Liver (tissue), 9 donors: ENCODE data around the gene NET1. TPM values are rescaled to one million over a fixed set of nuclear protein-coding genes. Genes with fewer than 3 reads are reported as not detected.

ENCODE experiments used
- DNase-seq: peaks from one replicate; pipeline ENCODE4 v3.0.0-alpha.2; 2017; ENCODE audit warnings: low spot score
- H3K27ac ChIP-seq, 2 donors: one replicate each; pipeline ENCODE4 v1.7.0; 2013; ENCODE audit warnings: inconsistent platforms in 2 of 2, low read length in 2 of 2, control low read depth in 1 of 2, low read depth in 1 of 2, mild to moderate bottlenecking in 1 of 2
- H3K27me3 ChIP-seq, 4 donors: one replicate each; pipeline versions ENCODE4 v1.6.1 to v1.7.0; 2013; ENCODE audit warnings: low read length in 3 of 4, inconsistent platforms in 1 of 4, mild to moderate bottlenecking in 1 of 4, moderate library complexity in 1 of 4; ENCODE audit not compliant: control insufficient read depth in 4 of 4, insufficient read depth in 4 of 4
- H3K36me3 ChIP-seq, 4 donors: one replicate each; pipeline versions ENCODE4 v1.6.1 to v1.7.0; 2013; ENCODE audit warnings: low read length in 3 of 4, mild to moderate bottlenecking in 3 of 4, low read depth in 1 of 4, moderate library complexity in 1 of 4; ENCODE audit not compliant: control insufficient read depth in 4 of 4, insufficient read depth in 3 of 4
- H3K4me1 ChIP-seq, 4 donors: one replicate each; pipeline versions ENCODE4 v1.6.1 to v1.7.0; 2013; ENCODE audit warnings: low read length in 3 of 4, mild to moderate bottlenecking in 3 of 4, moderate library complexity in 1 of 4; ENCODE audit not compliant: control insufficient read depth in 4 of 4, insufficient read depth in 4 of 4
- H3K4me3 ChIP-seq, 3 donors: one replicate each; pipeline versions ENCODE4 v1.6.1 to v1.7.0; 2013; ENCODE audit warnings: low read length in 3 of 3, control low read depth in 1 of 3, low read depth in 1 of 3, mild to moderate bottlenecking in 1 of 3
- H3K9ac ChIP-seq, 2 donors: one replicate each; pipeline ENCODE4 v1.7.0; 2013; ENCODE audit warnings: low read length in 2 of 2, mild to moderate bottlenecking in 2 of 2, moderate library complexity in 2 of 2, control low read depth in 1 of 2, low read depth in 1 of 2
- H3K9me3 ChIP-seq, 4 donors: one replicate each; pipeline versions ENCODE4 v1.6.1 to v1.7.0; 2013; ENCODE audit warnings: low read length in 3 of 4; ENCODE audit not compliant: control insufficient read depth in 4 of 4
- EGR1 ChIP-seq, 2 donors: IDR thresholded peaks; 2 replicates each; pipeline ENCODE4 v1.6.1; 2016 to 2018; ENCODE audit warnings: antibody characterized with exemption in 2 of 2, low read depth in 2 of 2
- FOXA1 ChIP-seq: IDR thresholded peaks from 2 replicates; pipeline ENCODE4 v1.6.1; 2016; ENCODE audit warnings: antibody characterized with exemption
- FOXA2 ChIP-seq: IDR thresholded peaks from 2 replicates; pipeline ENCODE4 v1.6.1; 2016; ENCODE audit warnings: antibody characterized with exemption
- GABPA ChIP-seq, 2 donors: IDR thresholded peaks in 1 of 2; conservative IDR thresholded peaks in 1 of 2; 2 replicates each; pipeline ENCODE4 v1.6.1; 2016; ENCODE audit warnings: antibody characterized with exemption in 2 of 2, mild to moderate bottlenecking in 1 of 2, moderate library complexity in 1 of 2
- HNF4A ChIP-seq, 2 donors: conservative IDR thresholded peaks; 2 replicates each; pipeline ENCODE4 v1.6.1; 2016; ENCODE audit warnings: antibody characterized with exemption in 2 of 2, mild to moderate bottlenecking in 2 of 2
- NR2F2 ChIP-seq: IDR thresholded peaks from 2 replicates; pipeline ENCODE4 v1.6.1; 2016; ENCODE audit warnings: antibody characterized with exemption
- RAD21 ChIP-seq, 2 donors: IDR thresholded peaks; 2 replicates each; pipeline ENCODE4 v1.6.1; 2016; ENCODE audit warnings: antibody characterized with exemption in 2 of 2, mild to moderate bottlenecking in 2 of 2
- RXRA ChIP-seq, 2 donors: IDR thresholded peaks; 2 replicates each; pipeline ENCODE4 v1.6.1; 2017 to 2018; ENCODE audit warnings: antibody characterized with exemption in 2 of 2, mild to moderate bottlenecking in 1 of 2
- SP1 ChIP-seq: IDR thresholded peaks from 2 replicates; pipeline ENCODE4 v1.6.1; 2018; ENCODE audit warnings: antibody characterized with exemption, mild to moderate bottlenecking
- TAF1 ChIP-seq: conservative IDR thresholded peaks from 2 replicates; pipeline ENCODE4 v1.6.1; 2016; ENCODE audit warnings: antibody characterized with exemption, mild to moderate bottlenecking
- YY1 ChIP-seq: IDR thresholded peaks from 2 replicates; pipeline ENCODE4 v1.6.1; 2016; ENCODE audit warnings: antibody characterized with exemption, mild to moderate bottlenecking
- WGBS: extraction: QIAGEN DNeasy Blood & Tissue Kit; methylation state at CpG from one replicate; pipeline ENCODE4 v1.1.7; 2013; 5-methylcytosine and 5-hydroxymethylcytosine counted together
- polyA plus RNA-seq, 2 donors: library from polyadenylated mRNA; stranded (reverse) in 1 of 2; unstranded in 1 of 2; fragments of 200-250 nt in 1 of 2; fragments of >200 nt in 1 of 2; fragmentation: Nextera tagmentation in 1 of 2; extraction: Ambion mirVana in 1 of 2; gene quantifications; one replicate each; pipeline versions ENCODE4 v1.2.1 to v1.2.3, GENCODE V29; 2013 to 2015
- total RNA-seq, 2 donors: library from RNA; depleted of rRNA; stranded (reverse); fragments of >200 nt; gene quantifications; one replicate each; pipeline ENCODE4 v1.2.3, GENCODE V29; 2014
- TF ChIP-seq, protein P1 (sequence below): fragments of 150-350 bp; IDR thresholded peaks from 2 replicates; pipeline ENCODE4 v1.5.1; 2017; ENCODE audit warnings: improper control_type of control experiment, low read depth, low read length; ENCODE audit not compliant: missing input control
- TF ChIP-seq, protein P2 (sequence below): IDR thresholded peaks from 2 replicates; pipeline ENCODE4 v1.6.1; 2016; ENCODE audit warnings: antibody characterized with exemption
- TF ChIP-seq, protein P3 (sequence below): IDR thresholded peaks from 2 replicates; pipeline ENCODE4 v1.6.1; 2016; ENCODE audit warnings: antibody characterized with exemption
- TF ChIP-seq, protein P4 (sequence below): IDR thresholded peaks from 2 replicates; pipeline ENCODE4 v1.6.1; 2016; ENCODE audit warnings: antibody characterized with exemption, mild to moderate bottlenecking
- donor health status: healthy.
- donor health status: healthy.
- donor health status: healthy.
- donor health status: healthy.
- donor health status: healthy.

The NET1 gene
- total and polyA plus RNA-seq, 4 donors, result 16.2 to 38.6 (median 25.6) TPM

DNA sequence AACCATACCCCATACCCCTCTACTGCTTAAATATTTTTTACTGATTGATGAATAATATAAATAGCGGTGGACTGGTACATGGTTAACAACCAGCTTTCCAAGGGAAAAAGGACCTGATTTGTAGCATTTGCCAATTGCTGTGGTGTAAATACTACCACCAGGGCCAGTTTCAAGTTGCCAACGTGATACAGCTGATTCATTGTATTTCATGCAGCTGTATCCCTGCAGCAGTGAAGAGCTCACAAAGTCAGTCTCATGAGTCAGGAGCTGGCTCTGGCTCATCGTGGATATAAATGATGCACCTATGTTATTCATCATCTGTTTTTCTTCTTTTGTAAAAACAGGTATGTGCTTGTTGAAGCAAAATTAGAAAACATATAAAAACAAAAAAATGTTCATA, 71.8 kb downstream of the NET1 start:
- Histone ChIP-seq H3K27me3 (no peaks in the 10 kb centered on the region), H3K4me3 (no peak overlapping the region), H3K36me3 (no peaks in the 10 kb centered on the region), H3K27ac (no peak overlapping the region), H3K4me1 (no peaks in the 10 kb centered on the region), H3K9ac (no peak overlapping the region), H3K9me3 (no peaks in the 10 kb centered on the region)
- TF ChIP-seq, protein P1, sequence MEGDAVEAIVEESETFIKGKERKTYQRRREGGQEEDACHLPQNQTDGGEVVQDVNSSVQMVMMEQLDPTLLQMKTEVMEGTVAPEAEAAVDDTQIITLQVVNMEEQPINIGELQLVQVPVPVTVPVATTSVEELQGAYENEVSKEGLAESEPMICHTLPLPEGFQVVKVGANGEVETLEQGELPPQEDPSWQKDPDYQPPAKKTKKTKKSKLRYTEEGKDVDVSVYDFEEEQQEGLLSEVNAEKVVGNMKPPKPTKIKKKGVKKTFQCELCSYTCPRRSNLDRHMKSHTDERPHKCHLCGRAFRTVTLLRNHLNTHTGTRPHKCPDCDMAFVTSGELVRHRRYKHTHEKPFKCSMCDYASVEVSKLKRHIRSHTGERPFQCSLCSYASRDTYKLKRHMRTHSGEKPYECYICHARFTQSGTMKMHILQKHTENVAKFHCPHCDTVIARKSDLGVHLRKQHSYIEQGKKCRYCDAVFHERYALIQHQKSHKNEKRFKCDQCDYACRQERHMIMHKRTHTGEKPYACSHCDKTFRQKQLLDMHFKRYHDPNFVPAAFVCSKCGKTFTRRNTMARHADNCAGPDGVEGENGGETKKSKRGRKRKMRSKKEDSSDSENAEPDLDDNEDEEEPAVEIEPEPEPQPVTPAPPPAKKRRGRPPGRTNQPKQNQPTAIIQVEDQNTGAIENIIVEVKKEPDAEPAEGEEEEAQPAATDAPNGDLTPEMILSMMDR, result no peak
- no peak for TF ChIP-seq NR2F2
- DNase-seq, result no peak
- WGBS, result 88% methylated on average over 3 of the region's 3 CpGs

DNA sequence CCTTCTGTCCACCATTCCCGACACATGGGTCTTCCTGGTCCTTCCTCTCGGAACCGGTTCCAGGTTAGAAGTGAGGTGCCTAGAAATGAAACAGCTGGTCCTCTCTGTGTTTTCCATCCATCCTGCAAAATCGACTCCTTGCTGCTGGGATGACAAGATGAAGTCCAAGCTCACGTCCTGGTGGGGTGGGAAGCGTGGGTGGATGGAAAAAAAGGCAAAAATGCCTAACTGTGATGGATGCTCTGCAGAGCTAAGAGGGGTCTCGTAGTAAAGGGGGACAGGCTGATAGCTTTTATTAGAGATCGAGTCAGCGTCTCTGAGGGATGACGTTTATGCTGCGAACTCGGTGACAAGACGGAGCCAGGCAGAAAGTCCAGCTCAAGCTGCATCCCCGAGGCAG, 72.9 kb downstream of the NET1 start:
- no peaks in the 10 kb centered on the region for H3K36me3 ChIP-seq
- DNase-seq, result no peak
- no peaks in the 10 kb centered on the region for H3K27me3 ChIP-seq
- no peaks in the 10 kb centered on the region for H3K4me1 ChIP-seq
- H3K9ac ChIP-seq, result no peak overlapping the region
- 92% methylated on average over 14 of the region's 14 CpGs for WGBS
- H3K27ac ChIP-seq, result no peak overlapping the region
- TF ChIP-seq GABPA (IDR thresholded peaks at IDR 0.05 in 1 of 2, conservative IDR thresholded peaks at IDR 0.05 in 1 of 2) (no peak), RXRA (IDR thresholded peaks at IDR 0.05) (no peak), EGR1 (IDR thresholded peaks at IDR 0.05; ENCODE audit: low read depth in 2 of 2) (no peak), HNF4A (conservative IDR thresholded peaks at IDR 0.05) (no peak), RAD21 (IDR thresholded peaks at IDR 0.05) (no peak), TAF1 (no peak), YY1 (no peak), FOXA1 (no peak)
- no peak overlapping the region for H3K4me3 ChIP-seq
- no peaks in the 10 kb centered on the region for H3K9me3 ChIP-seq

DNA sequence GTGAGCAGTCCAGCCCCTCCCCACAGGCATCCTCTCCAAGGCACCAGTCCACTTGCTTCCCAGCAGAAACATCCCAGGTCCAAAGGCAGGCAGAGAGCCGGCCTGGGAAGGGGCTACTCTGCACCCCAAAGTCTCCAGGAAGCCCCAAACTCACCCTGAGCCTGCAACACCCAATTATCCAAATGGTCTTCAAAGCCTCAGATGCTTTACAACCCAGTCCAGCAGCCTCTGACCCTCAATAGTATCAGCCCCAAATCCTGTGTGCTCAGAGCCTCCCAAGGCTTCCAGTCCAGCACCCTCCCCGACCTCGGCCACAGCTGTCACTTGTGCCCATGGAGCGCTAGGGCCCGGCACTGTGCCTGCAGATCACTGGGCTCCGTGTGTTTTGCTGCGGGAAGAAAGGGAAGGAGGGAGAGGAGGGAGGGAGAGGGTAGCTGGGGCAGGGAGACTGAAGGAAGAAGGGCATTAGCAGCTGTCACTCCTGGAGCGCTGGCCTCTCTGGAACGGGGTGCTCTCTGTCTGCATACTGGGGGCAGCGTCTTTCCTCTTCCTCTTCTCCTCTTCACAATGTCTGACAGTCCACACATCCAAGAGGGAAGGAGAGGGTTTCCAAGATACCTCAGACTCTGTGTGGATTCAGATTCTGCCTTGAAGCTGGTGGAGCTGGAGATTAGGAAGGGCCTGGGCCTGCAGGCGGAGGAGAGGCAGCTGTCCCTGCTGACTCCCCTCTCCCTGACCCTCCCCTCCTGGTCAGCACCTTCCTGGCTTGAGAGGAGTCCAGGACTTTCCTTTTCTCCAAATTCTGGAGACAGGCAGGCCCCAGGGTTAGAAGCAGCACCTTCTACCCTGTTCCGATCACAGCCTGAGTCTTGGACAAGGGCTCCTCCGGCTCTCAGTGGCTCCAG, 73.8 kb downstream of the NET1 start:
- Histone ChIP-seq H3K9me3 (no peaks in the 10 kb centered on the region), H3K27ac (no peak overlapping the region), H3K27me3 (no peaks in the 10 kb centered on the region), H3K4me1 (no peaks in the 10 kb centered on the region), H3K9ac (no peak overlapping the region), H3K36me3 (no peaks in the 10 kb centered on the region), H3K4me3 (no peak overlapping the region)
- 87% methylated on average over 13 of the region's 13 CpGs for WGBS
- TF ChIP-seq FOXA2 (no peak), HNF4A (conservative IDR thresholded peaks at IDR 0.05) (no peak), FOXA1 (no peak), SP1 (no peak), EGR1 (IDR thresholded peaks at IDR 0.05; ENCODE audit: low read depth in 2 of 2) (no peak), RXRA (IDR thresholded peaks at IDR 0.05) (no peak), NR2F2 (no peak), TAF1 (no peak), GABPA (IDR thresholded peaks at IDR 0.05 in 1 of 2, conservative IDR thresholded peaks at IDR 0.05 in 1 of 2) (no peak), RAD21 (IDR thresholded peaks at IDR 0.05) (no peak), YY1 (no peak)
- TF ChIP-seq, protein P2, sequence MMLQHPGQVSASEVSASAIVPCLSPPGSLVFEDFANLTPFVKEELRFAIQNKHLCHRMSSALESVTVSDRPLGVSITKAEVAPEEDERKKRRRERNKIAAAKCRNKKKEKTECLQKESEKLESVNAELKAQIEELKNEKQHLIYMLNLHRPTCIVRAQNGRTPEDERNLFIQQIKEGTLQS, result no peak
- TF ChIP-seq, protein P1, result no peak
- TF ChIP-seq, protein P3, sequence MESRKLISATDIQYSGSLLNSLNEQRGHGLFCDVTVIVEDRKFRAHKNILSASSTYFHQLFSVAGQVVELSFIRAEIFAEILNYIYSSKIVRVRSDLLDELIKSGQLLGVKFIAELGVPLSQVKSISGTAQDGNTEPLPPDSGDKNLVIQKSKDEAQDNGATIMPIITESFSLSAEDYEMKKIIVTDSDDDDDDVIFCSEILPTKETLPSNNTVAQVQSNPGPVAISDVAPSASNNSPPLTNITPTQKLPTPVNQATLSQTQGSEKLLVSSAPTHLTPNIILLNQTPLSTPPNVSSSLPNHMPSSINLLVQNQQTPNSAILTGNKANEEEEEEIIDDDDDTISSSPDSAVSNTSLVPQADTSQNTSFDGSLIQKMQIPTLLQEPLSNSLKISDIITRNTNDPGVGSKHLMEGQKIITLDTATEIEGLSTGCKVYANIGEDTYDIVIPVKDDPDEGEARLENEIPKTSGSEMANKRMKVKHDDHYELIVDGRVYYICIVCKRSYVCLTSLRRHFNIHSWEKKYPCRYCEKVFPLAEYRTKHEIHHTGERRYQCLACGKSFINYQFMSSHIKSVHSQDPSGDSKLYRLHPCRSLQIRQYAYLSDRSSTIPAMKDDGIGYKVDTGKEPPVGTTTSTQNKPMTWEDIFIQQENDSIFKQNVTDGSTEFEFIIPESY, result no peak
- TF ChIP-seq, protein P4, sequence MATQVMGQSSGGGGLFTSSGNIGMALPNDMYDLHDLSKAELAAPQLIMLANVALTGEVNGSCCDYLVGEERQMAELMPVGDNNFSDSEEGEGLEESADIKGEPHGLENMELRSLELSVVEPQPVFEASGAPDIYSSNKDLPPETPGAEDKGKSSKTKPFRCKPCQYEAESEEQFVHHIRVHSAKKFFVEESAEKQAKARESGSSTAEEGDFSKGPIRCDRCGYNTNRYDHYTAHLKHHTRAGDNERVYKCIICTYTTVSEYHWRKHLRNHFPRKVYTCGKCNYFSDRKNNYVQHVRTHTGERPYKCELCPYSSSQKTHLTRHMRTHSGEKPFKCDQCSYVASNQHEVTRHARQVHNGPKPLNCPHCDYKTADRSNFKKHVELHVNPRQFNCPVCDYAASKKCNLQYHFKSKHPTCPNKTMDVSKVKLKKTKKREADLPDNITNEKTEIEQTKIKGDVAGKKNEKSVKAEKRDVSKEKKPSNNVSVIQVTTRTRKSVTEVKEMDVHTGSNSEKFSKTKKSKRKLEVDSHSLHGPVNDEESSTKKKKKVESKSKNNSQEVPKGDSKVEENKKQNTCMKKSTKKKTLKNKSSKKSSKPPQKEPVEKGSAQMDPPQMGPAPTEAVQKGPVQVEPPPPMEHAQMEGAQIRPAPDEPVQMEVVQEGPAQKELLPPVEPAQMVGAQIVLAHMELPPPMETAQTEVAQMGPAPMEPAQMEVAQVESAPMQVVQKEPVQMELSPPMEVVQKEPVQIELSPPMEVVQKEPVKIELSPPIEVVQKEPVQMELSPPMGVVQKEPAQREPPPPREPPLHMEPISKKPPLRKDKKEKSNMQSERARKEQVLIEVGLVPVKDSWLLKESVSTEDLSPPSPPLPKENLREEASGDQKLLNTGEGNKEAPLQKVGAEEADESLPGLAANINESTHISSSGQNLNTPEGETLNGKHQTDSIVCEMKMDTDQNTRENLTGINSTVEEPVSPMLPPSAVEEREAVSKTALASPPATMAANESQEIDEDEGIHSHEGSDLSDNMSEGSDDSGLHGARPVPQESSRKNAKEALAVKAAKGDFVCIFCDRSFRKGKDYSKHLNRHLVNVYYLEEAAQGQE, result no peak
- DNase-seq, result no peak
